NCI-H146 treated with DMSO at 0.1 percent for 48 hours (cell line): Measurements from ENCODE around the gene PPP2R2C.
A peak's percentile ranks its signal among the peaks of the same experiment; 100 is the strongest.

Experiments used
- DNase-seq: peaks from one replicate; lab custom pipeline; 2025; ENCODE audit not compliant: unreplicated experiment; lab: John Stamatoyannopoulos, UW

PPP2R2C gene

DNA sequence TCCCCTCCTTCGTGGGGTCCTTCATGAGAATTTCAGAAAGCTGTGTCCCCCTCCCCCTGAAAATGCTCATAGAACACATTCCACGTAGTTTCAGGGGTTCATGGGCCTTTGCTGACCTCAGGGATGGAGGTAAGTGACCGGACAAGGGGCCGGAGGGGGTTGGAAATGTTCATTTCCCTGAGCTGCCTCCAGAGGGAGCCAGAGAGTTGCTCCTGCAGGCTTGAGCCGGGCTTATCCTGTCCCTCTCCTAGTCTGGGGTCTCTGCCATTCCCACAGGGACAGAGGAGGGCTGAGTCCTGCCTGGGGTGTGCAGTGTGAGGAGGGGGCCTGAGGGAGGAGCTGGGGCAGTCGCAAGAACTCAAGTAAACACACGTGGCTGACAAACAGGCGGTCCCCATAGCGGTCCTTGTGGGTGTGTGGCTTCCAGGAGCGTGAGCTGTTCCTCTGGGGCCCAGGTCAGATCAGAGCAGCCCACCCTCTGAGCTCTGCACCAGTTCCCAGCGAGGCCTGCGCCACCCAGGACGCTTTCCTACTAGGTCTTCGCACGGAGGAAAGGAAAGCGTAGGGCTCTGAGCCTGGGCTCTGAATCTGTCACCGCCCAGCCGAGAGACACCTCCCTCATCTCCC lies 140.3 kb downstream of the PPP2R2C start:
- no peak for DNase-seq

DNA sequence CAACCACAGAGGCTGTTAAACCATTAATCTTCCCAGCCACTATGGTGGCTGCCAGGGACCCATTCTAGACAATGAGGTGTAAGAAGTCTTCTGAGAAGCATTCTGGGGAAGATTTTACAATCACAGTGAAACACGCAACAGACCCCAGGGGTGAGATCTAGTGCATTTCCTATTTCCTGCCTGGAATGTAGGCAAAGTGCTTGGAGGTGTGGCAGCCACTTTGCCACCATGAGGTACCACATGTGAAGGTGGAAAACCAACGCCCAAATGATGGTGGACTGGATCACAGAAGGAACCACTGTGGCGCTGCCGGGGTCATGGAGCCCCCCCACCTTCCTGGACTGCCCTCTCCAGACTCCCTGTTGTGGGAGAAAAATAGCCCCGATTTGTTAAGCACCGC lies 140.9 kb downstream of the PPP2R2C start:
- DNase-seq, result no peak

DNA sequence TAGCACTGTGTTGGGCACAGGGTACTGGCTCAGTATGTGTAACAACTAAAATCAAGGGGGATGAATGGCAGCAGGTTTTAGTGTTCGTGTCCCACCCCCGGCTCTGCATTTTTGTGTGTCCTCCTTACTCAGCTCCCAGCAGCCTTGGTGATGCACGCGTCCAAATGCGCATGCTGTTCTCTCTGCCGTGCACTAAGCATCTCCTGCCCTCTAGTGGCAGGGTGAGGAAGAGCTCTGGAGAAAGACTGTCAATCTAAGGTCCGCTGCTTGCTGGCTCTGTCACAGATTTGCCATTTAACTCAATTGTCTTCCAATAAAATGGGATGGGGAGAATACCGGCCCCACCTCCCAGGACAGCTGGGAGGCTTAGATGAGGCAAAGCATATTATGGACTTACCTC lies 141.4 kb downstream of the PPP2R2C start:
- DNase-seq, result no peak

DNA sequence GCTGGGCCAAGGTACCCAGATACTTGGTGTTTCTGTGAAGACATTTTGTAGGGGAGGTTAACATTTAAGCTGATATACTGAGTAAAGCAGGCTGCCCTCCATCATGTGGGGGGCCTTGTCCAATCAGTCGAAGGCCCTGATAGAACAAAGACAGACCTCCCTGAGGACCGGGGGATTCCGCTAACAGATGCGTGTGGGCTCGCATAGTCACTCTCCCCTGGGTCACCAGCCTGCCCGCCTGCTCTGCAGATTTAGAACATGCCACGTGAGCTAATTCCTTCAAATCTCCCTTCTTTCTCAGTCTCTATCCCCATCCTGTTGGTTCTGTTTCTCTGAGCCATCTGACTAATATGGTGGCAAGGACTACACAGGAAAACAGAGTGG lies 142.0 kb downstream of the PPP2R2C start:
- DNase-seq, result no peak

DNA sequence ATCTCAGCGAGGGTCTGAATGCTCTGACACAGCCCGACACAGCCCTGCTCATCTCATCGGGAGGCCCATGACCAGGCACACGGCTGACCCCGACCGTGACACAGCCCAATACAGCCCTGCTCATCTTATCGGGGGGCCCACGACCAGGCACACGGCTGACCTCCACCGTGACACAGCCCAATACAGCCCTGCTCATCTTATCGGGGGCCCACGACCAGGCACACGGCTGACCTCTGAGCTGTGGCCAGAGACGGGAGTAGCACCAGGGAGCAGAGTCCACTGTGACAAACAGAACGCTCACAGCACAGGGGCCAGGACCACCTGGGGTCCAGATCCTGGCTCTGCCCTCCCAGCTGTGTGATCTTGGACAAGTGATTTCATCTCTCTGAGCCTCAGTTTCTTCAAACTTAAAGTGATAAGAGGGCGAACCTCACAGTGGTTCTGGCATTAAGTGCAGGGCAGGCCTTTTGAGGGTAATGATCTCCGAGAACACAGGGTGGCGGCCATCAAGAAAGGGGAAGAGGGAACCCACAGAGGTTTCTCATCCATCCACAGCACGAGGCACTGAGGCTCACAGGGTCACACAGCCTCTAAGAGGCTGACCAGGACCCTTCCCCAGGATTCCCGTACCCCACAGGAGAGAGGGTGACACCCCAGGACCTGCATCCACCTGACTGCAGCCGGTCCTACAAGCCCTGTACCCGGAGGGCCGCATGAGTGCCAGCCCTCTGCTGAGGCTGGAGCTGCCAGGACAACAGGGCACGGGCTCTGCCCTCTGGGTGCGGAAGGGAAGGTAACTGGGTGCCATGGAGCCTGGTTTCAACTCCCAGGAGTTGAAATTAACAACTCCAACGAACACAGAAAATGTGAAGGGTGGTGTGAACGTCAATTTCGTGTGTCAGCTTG lies 142.7 kb downstream of the PPP2R2C start:
- no peak for DNase-seq

DNA sequence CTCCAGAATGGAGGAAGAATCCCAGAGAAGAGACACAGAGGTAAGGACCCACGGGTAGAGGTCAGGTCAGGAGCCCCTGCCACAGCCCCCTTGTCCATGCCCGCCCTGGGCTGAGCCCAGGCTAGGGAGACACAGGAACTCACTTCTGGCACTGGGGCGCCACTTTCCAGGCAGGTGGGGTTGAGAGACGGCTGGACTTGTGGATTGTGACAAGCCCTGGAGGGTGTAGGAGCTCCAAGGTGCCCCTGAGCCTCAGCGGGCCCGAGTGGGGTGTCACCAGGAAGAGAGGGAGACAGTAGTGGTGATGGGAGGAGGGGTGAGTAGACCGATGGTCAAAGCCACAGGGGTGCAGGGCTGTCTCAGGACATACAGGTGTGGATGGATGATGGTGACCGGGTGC lies 143.9 kb downstream of the PPP2R2C start:
- DNase-seq, result no peak

DNA sequence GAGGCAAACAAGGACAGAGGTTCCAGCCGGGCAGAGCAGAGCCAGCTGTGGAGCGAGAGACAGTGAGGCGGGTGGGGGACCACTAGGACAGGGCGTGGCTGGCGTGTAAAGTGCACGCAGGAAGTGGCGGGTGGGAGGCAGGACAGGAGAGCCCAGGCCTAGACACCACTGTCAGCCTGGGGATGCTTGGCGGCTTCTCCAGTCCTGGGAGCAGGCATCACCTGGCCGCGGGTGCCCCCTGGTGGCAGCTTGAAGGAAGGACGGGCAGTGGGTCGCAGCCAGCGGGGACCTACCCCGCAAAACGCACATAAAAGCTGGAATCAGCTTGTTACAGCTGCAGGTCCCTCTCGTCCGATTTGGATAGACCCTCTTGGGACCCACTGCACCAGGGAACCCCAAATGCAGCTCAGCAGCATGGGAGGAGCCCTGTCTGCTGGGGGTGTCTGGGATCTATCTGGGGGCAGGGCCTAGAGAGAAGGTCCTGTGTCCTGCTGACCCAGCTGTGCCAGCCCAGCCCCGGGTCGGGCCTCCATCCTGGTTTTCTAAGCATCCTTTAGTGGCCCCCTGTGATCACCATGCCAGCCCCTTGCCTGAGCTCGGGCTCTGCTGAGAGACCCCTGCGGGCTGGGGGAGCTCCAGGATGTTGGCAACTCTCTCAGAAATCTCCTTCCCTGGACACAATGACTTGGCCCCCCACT lies 145.0 kb downstream of the PPP2R2C start:
- DNase-seq, result peak; percentile 18

DNA sequence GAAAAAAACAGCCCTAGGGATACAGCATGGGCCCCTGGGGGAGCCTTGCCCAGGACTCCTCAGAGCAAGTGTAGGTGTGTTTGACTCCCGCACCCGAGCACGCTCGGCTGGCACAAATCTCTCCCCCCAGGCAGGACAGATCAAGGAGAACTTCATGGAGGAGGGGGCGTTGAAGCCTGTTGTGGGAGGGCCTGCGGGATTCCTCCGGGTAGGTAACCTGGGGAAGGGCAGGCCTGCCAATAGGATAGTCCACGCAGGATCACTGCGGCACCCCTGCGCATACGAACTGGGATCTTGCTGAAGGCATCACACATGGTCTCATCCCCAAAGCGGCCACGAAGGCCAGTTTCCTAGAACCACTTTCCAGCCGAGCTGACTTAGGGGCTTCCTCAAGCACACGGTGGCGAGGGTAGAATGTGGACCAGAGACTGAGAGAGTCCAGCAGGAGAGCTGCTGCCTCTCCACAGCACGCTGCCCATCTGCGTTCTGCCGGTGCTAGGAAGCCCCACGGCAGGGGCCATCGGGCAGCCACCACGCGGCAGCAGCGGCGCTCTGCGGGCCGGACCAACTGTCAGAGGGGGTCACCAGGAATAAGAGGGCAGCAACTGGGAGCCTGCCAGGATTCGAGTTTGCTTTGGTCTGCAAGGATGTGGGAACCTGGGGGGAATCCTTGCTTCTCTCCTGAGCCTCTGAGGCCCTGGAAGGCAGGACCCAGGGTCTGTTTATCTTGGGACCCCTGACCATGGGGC lies 145.9 kb downstream of the PPP2R2C start:
- no peak for DNase-seq

DNA sequence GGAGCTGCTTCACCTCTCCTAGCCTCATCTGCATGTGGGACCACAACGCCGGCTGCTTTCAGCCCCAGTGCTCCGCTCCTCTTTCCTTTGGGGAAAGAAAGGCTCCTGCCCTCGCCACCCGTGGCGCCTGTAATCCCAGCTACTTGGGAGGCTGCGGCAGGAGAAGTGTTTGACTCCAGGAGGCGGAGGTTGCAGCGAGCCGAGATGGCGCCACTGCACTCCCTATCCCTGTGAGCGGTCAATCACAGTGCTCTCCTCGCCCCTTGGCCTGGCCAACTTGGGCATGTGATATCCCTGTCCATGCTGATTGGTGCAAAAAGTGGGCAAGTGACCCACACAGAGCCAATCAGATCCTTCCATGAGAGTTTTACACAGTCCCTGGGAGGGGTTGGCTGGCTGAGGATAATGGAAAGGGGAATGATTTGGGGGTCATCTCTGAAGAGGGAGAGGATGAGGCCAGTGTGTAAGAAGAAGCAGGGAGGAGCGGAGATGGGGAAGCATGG lies 146.6 kb downstream of the PPP2R2C start:
- no peak for DNase-seq

DNA sequence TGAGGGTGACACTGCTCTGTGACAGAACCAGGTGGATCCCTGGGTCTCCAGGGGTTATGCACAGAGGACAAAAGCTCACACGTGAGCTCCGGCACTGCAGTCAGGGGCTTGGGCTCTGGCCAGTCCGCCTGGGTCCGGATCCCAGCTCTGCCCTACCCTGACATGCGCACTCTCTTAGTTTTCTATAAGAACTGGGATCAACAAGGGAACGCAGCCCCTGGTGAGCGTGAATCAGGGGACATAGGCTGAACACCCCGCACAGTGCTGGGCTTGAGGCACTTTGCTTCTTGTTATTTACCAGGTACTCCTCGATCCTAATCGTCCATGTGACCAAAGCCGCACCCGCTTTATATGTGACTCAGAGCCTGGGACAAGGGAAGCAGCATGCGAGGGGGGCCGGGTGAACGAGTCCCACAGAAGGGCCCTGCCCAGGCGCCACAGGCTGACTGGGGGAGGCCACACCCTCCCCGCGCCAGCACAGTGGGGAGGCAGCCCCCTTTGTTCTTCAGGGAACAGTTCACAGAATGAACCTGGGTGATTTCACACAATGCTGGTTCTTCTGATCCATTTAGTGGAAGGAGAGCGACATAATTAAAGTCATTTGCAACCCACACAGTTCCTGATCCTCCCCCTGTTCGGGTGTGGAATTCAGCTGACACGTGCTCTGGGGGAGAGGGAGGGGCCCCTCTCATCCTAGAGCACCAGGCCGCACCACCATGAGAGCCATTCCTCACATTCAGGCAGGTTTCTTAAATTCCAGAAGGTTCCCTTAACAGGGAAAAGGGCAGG lies 147.2 kb downstream of the PPP2R2C start:
- DNase-seq, result no peak

DNA sequence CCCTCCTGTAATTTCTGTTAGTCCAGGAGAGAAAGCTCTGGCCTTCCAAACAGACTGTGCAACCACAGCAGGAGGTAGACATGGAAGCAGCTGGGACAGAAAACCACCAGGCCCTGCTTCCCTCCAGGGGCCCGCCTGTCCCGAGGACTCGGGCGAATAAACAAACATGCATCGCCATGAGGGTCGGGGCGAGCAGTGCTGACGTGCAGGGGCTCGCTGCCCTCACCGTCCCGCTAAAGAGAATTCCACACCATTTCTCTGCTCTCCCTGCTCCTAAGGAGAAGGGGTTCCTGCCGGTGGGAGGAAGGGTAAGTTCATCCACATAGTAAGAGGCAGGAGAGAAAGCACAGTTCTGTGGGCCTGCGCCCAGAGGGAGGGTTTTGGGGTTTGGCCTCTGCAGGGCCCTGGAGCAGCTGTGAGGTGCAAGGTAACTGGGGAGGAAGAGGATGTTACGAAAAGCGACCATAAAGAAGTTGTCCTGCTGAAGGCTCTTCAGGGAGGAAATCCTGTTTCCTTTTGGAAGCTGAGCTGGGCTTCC lies 147.9 kb downstream of the PPP2R2C start:
- DNase-seq, result no peak

DNA sequence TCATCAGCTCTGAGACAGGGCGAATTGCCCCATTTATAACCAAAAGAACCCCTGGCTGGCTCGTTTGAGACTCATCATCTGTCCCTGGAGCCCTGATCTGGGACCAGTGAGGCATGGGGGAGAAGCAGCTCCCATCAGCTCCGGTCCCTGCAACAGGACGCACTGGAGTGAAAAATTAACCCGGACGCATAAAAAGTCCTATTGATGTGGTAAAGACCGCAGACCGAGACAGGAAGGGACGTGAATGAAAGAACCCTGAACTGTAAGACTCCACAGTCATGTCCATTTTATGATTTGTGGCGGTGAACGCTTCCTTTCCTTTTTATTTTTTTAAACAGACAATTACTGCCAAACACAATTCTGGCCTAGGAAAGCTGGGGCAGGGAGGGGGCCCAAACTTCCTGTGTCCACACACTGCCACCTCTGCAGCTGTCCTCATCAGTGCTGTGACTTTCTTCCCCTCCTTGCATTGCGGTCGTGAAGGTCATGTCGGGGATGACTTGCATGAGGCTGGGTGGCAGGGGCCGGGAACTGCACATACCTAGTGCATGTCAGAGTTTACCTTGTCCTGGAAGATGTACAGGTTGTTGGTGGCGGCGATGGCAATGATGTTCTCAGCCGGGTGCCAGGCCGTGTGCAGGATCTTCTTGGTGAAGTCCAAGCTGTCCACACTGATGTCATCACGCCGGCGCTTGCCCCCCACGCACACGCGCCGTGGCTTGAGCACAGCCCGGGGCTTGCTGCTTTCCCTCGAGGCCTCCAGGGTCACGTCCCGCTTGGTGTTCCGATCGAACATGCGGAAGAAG lies 149.4 kb downstream of the PPP2R2C start:
- no peak for DNase-seq

DNA sequence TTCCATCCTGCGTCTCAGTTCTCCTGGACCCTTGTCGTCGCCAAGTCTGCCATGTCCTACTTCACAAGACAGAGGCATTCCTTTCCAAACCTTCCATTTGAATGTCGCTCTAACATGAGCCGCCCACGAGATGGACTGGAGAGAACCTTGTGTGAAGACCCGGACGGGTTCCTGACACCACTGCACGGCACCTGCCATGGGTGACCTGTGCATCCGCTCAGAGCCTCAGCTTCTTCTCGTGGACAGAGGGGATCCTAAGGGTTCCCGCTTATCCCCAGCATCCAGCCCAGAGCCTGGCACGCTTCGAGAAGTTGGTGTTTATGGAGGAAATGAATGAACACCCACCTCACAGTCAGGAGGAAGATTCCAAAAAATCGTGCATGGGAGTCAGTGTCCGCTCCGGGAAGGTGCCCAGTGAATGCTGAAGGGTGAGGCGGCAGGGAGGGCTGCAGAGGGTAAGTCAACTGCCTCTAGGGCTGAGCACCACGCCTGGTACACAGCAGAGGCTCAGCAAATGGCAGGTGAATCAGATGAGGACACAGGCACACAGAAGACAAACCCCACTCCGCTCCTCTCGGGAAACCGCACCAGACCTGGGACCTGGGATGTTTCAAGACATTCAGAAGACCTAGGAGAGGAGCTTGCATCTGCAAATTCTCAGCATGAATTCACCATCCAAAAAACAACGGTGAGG lies 150.2 kb downstream of the PPP2R2C start:
- DNase-seq, result no peak

DNA sequence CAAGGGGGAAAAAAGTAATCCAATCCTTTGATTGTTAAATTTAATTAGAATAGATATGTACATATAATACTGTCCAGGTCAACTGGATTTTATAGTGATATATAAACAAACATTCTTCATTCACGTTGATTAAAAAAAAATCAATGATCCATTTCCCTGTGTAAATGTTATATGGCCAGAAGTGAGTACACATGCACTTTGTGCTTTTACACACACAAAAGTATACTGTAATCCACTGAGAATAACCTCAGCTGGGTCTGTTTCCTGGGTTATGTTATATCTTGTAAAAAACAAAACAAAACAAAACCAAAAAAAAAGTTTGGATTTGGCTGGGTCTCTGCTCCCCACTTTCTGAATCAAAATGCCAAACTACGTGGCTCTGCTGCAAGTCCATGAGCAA lies 151.1 kb downstream of the PPP2R2C start:
- DNase-seq, result no peak

DNA sequence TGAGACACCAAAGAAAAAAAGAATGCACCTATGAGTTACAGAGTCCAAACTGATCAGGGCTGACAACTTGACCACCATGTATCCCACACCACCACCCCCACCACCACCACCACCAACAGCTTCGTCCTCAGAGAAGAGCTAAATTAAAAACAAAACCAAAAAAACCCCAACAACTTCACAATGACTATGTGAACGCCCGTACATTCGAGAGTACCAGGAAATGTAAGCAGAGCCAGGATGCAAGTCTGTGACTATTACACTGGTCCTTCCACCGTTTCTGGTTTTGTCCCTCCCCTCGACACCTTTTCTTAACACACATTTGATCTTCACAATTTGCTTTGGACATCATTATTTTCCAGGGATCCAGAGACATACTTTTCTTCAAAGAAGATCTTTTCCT lies 151.8 kb downstream of the PPP2R2C start:
- DNase-seq, result no peak

DNA sequence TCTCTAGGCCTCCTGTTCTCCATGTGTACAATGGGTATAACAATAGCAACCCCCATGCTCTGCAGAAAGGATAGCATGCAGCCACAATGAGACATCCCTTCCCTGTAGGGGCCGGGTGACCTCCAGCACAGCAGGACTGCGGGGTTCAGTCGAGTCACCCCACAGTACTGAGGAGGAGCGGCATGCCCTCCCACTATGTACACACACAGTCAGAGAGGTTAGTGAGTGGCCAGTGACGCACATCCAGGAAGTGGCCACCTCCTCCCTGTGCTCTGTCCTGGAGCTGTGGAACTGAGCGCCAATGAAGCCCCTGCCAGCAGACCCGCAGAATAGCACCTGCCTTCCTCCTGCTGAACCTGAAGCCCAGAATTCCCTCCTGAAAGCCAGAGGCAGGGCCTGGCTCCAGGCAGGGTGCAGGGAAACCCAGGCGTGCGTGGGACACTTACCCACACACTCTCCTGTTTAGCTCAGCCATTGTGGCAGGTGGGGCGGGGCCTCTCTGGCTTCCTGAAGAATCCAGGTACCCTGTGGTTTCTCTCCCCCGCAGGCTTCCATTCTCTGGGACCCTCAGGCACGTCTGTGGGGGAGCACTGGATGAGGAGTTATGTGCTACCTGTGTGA lies 152.8 kb downstream of the PPP2R2C start:
- no peak for DNase-seq

DNA sequence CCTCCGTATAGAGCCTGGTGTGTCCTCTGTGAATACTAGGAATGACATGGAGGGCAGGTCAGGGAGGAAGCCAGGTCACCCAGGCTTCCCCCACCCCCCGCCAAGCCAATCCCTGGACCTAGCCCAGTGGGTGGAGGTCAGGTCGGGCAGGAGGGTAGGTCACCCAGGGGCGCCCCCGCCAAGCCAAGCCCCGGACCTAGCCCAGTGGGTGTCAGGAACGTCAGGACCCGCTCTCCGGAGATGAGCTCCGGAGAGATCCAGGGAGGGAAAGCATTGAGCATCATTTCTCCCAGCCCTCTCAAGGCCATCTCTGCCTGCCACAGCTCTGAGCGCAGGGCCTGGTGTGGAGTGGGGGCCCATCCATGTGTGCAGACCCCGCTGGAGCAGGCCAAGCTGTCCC lies 154.2 kb downstream of the PPP2R2C start:
- DNase-seq, result no peak

DNA sequence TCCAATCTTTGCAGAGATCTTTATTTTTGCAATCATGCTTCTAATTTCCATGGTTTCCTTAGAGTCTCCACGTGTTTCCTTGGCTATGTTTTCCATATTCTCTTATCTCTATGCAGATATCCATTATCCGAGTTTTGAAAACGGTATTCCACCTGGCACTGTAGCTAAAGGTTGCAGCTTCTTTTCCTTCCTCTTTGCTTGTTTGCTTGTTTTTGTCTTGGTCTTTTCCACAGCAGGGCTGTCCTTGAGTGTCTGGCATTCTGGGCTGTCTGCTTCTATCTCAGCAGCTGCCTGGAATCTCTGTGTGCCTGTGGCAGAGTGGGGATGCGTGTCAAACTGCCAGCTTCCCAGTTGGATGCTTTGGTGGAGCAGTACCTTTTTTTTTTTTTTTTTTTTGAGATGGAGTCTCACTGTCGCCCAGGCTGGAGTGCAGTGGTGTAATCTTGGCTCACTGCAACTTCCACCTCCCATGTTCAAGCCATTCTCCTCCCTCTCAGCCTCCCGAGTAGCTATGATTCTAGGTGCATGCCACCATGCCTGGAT lies 155.9 kb downstream of the PPP2R2C start:
- no peak for DNase-seq
